SH-SY5Y (cell line): Measurements from ENCODE around the gene C6orf15.

ENCODE experiments used
- GATA2 ChIP-seq: IDR thresholded peaks from 2 replicates; pipeline ENCODE4 v1.6.1; 2011; ENCODE audit warnings: mild to moderate bottlenecking, low read depth, low read length
- GATA3 ChIP-seq: IDR thresholded peaks from 2 replicates; pipeline ENCODE4 v1.6.1; 2011; ENCODE audit warnings: low read depth, mild to moderate bottlenecking, low read length, moderate library complexity

DNA sequence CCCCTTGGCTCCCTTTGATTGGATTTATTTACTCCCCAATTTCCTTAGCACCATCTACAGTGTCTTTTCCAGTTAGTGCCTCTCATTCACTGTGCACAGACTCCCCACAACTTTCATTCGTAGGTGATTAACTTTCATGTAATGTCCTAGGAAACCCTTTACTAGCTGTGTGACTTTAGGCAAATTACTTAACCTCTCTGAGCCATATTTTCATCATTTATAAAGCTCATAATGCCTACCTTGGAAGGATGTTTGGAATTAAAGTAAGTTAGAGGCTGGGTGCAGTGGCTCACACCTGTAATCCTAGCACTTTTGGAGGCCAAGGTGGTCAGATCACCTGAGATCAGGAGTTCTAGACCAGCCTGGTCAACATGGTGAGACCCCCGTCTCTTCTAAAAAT is 20.1 kb downstream of the C6orf15 start:
- no peak for TF ChIP-seq GATA2
- TF ChIP-seq GATA3: no peak
